ENCODE measurements around the gene PDCD1. TPM values are rescaled to one million over a fixed set of nuclear protein-coding genes. Genes with fewer than 3 reads are reported as not detected.
"Not testable (repeated sequence)": the region's sequence is repeated elsewhere in the genome, so short reads cannot be mapped to it uniquely, and the experiment has no call there.

The PDCD1 gene
- total RNA-seq, 2 donors from 2014 or later, result 0.27 to 0.80 TPM

DNA sequence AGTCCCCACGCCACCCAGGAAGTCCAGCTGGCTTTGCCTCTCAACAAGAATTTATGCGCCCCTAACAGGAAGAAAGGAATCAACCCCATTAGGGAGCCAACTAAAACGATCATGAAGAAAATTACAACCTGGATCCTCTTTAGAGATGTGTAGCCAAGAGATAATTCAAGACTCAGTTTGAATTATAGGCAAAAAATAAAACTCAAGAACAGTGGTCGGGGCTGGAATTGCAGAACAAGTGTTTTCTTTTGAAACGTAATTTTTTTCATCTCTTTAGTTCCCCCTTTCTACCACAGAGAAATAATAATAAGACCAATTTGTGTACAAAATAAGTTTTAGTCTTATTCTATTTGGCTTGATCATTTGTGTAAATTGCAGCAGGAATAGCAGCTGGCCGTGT is 22.4 kb downstream of the PDCD1 start:
- Histone ChIP-seq H3K9me3 (no peaks in the 10 kb centered on the region), H3K27ac (no peak overlapping the region), H3K36me3 (no peaks in the 10 kb centered on the region), H3K4me1 (replicated peaks) (peaks cover 4% of the 10 kb centered on the region), H3K4me3 (no peak overlapping the region), H3K27me3 (replicated peaks; ENCODE audit: insufficient read depth) (no peaks in the 10 kb centered on the region)
- intact Hi-C loops (cut with DNase I), result no loop called here
- DNase-seq (ENCODE audit: low spot score), result no peak
- 37% methylated on average over 6 of the region's 6 CpGs for WGBS
- TF ChIP-seq POLR2AphosphoS5 (IDR thresholded peaks at IDR 0.05), result no peak
- TF ChIP-seq, protein P1, sequence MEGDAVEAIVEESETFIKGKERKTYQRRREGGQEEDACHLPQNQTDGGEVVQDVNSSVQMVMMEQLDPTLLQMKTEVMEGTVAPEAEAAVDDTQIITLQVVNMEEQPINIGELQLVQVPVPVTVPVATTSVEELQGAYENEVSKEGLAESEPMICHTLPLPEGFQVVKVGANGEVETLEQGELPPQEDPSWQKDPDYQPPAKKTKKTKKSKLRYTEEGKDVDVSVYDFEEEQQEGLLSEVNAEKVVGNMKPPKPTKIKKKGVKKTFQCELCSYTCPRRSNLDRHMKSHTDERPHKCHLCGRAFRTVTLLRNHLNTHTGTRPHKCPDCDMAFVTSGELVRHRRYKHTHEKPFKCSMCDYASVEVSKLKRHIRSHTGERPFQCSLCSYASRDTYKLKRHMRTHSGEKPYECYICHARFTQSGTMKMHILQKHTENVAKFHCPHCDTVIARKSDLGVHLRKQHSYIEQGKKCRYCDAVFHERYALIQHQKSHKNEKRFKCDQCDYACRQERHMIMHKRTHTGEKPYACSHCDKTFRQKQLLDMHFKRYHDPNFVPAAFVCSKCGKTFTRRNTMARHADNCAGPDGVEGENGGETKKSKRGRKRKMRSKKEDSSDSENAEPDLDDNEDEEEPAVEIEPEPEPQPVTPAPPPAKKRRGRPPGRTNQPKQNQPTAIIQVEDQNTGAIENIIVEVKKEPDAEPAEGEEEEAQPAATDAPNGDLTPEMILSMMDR (IDR thresholded peaks at IDR 0.05), result no peak
- no peak for TF ChIP-seq POLR2A (IDR thresholded peaks at IDR 0.05)

- no peak for DNase-seq (ENCODE audit: low spot score)
- peaks cover 4% of the 10 kb centered on the region for H3K4me1 ChIP-seq (replicated peaks)
- no peak overlapping the region for H3K4me3 ChIP-seq
- no peak overlapping the region for H3K27ac ChIP-seq
- no peaks in the 10 kb centered on the region for H3K36me3 ChIP-seq
- no peaks in the 10 kb centered on the region for H3K27me3 ChIP-seq (replicated peaks; ENCODE audit: insufficient read depth)
- TF ChIP-seq POLR2AphosphoS5 (IDR thresholded peaks at IDR 0.05) (no peak), POLR2A (IDR thresholded peaks at IDR 0.05) (no peak)
- TF ChIP-seq, protein P1 (IDR thresholded peaks at IDR 0.05), result no peak
- H3K9me3 ChIP-seq, result no peaks in the 10 kb centered on the region
- 64% methylated on average over 4 of the region's 4 CpGs for WGBS
- intact Hi-C loops (cut with DNase I), result no loop called here
These were observed 23.1 kb downstream of the PDCD1 start for GRCh38 chr2:241835611-241836010.

- Histone ChIP-seq H3K4me3 (no peak overlapping the region), H3K9me3 (no peaks in the 10 kb centered on the region), H3K4me1 (replicated peaks) (peaks cover 4% of the 10 kb centered on the region), H3K36me3 (no peaks in the 10 kb centered on the region), H3K27me3 (replicated peaks; ENCODE audit: insufficient read depth) (no peaks in the 10 kb centered on the region), H3K27ac (no peak overlapping the region)
- TF ChIP-seq, protein P1 (IDR thresholded peaks at IDR 0.05), result no peak
- TF ChIP-seq POLR2AphosphoS5 (IDR thresholded peaks at IDR 0.05) (no peak), POLR2A (IDR thresholded peaks at IDR 0.05) (no peak)
- intact Hi-C loops (cut with DNase I), result no loop called here
- 85% methylated on average over 10 of the region's 10 CpGs for WGBS
- DNase-seq (ENCODE audit: low spot score), result no peak
These were observed 24.0 kb downstream of the PDCD1 start for GRCh38 chr2:241834527-241835210.

GRCh38 chr2:241833756-241834526 is 24.8 kb downstream of the PDCD1 start:
- H3K9me3 ChIP-seq; DNase-seq (ENCODE audit: low spot score); H3K27me3 ChIP-seq (replicated peaks; ENCODE audit: insufficient read depth); H3K4me1 ChIP-seq (replicated peaks); H3K36me3 ChIP-seq; intact Hi-C loops (cut with DNase I); H3K4me3 ChIP-seq: not testable (repeated sequence)
- H3K27ac ChIP-seq, result peak overlapping the region in 1 of 2 donors; percentile 31
- 54% methylated on average over 24 of the region's 28 CpGs for WGBS

GRCh38 chr2:241833101-241833663 is 25.5 kb downstream of the PDCD1 start:
- no peaks in the 10 kb centered on the region for H3K9me3 ChIP-seq
- intact Hi-C loops (cut with DNase I), result no loop called here
- peak; percentile 70 for DNase-seq (ENCODE audit: low spot score)
- H3K27me3 ChIP-seq (replicated peaks; ENCODE audit: insufficient read depth), result no peaks in the 10 kb centered on the region
- H3K27ac ChIP-seq, result peak overlapping the region in 1 of 2 donors; percentile 31
- peak; percentile 95 for TF ChIP-seq POLR2AphosphoS5 (IDR thresholded peaks at IDR 0.05)
- TF ChIP-seq, protein P1 (IDR thresholded peaks at IDR 0.05), result no peak
- peaks cover 4% of the 10 kb centered on the region for H3K4me1 ChIP-seq (replicated peaks)
- H3K36me3 ChIP-seq, result no peaks in the 10 kb centered on the region
- WGBS, result 15% methylated on average over 13 of the region's 13 CpGs
- H3K4me3 ChIP-seq, result no peak overlapping the region
